Fibroblast of lung (primary cell): ENCODE measurements around the gene CPNE8.

ENCODE experiments used
- CTCF ChIP-seq, 2 donors: IDR thresholded peaks in 1 of 2; conservative IDR thresholded peaks in 1 of 2; 1 replicate in 1 of 2; 2 replicates in 1 of 2; pipeline ENCODE4 v1.5.1; 2011 to 2012; ENCODE audit warnings: low read length in 2 of 2, control low read depth in 1 of 2, inconsistent platforms in 1 of 2, low read depth in 1 of 2, mild to moderate bottlenecking in 1 of 2
- EZH2 ChIP-seq: IDR thresholded peaks from 2 replicates; pipeline ENCODE4 v1.5.1; 2012; ENCODE audit warnings: low read length, control low read depth, mild to moderate bottlenecking; ENCODE audit errors: missing control alignments

GRCh38 chr12:38745601-38746000, 159.8 kb downstream of the CPNE8 start:
- TF ChIP-seq CTCF (conservative IDR thresholded peaks at IDR 0.05 in 1 of 2, IDR thresholded peaks at IDR 0.05 in 1 of 2; ENCODE audit: low read depth in 1 of 2, low read length in 2 of 2), result no peak
- TF ChIP-seq EZH2, result no peak
